ENCODE measurements around the gene LRRC28.

DNA sequence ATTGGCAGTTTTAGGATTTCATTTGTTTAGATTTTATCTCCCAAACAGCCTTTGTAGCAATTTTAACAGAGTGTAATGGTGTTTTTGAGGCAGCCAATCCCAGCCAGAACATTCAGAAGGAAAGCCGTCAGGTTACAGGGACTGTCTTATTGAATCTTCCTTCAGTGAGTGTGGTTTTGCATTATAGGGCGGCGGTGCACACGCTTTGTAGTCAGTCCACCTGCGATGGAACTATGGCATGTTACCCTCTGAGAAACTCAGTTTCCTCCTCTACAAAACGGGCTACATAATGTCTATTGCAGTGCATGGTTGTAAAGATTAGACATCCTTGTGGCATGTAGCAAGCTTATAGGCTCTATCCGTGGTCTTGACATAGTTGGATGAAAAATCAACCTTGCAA lies 1.0 kb downstream of the LRRC28 start:
- TF ChIP-seq GATA3 (IDR thresholded peaks at IDR 0.05; ENCODE audit: low read depth, low read length): no peak
- no peak for TF ChIP-seq GATA2 (IDR thresholded peaks at IDR 0.05; ENCODE audit: low read depth, low read length)

Data from SH-SY5Y (cell line).